GM19397 (cell line): ENCODE results near the gene C1QC.
"Not testable (repeated sequence)": the region's sequence is repeated elsewhere in the genome, so short reads cannot be mapped to it uniquely, and the experiment has no call there.

ENCODE experiments used
- ATAC-seq: cut with Tn5 transposase; IDR thresholded peaks from one replicate; pipeline ENCODE4 v1.9.1; 2021; ENCODE audit warnings: mild to moderate bottlenecking, moderate library complexity; ENCODE audit not compliant: unreplicated experiment

The C1QC gene

DNA sequence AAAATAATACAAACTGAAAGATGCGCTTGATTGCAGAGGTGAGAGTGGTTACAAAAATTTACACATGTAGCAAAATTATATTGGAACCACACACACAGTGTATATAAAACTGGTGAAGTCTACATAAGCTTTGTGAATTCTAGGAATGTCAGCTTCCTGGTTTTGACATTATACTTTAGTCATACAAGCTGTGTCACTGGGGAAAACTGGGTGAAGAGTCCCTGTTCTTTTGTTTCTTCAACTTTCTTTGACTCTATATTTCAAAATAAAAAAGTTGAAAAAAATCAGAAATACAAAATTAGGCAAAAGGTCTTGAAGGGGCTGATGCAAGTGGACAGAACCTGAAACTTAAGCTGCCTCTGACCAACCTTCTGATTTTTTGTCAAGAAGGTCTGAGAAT lies 3.0 kb downstream of the C1QC start:
- no peak for ATAC-seq

DNA sequence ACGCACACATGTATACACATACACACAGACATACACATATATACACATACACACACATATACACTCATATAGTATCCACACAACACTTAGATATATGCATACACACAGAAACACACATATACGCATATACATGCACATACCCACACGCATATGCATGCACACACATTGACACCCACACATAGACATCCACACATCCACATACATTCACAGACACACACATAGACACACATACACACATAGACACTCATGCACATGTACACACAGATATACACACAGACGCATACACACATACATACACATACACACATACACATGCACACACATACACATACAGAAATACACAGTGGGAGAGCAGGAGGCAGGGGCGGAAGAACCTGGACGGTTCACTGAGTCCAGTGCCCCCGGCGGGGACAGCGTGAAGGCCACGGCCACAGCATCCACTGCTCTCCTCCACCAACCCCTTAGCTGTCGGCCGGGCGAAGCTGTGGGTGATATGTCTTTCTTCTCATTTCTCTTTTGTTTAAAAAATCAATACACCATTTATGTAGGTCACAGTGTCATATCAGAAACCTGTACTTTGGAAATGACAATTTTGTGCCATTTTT lies 6.8 kb downstream of the C1QC start:
- ATAC-seq, result no peak

DNA sequence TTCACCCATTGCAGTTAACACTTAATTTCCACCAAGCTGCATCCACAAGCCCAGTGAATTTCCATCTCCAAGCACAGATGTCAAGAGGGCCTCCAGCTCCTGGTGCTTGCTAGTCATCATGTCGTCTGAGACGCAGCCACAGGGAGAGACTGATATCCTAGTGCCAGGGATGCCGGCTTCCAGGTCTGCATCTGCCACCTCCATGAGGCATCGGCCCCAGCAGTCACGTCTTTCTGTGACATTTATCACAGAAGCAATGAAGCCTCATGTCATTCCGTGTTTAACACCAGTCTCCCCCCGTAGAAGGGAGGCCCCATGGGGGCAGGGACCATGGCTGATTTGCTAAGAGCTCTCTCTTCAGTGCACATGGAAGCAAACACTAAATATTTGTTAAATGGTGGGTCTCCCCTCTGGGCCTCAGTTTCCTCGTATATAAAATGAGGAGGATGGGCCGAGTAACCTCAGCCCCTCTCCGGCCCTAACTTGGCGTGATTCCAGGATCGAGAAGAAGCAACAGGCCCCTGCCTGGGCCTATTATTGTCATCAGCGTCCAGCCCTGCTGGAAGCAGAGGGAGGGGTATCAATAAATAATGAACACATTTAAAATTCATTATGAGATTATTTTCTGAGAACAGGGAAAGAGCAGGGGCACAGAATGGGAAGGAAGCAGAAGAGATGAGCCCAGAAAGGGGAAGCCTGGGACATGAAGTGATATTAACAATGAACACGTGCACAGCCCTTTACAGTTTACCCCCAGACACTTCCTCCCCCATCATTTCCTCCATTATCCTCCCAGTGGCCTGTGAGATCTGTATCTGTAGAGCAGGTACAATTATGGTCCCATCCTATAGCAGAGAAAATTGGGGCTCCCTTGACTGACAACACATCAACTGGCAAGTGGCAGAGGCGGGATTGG lies 8.8 kb downstream of the C1QC start:
- ATAC-seq, result no peak

DNA sequence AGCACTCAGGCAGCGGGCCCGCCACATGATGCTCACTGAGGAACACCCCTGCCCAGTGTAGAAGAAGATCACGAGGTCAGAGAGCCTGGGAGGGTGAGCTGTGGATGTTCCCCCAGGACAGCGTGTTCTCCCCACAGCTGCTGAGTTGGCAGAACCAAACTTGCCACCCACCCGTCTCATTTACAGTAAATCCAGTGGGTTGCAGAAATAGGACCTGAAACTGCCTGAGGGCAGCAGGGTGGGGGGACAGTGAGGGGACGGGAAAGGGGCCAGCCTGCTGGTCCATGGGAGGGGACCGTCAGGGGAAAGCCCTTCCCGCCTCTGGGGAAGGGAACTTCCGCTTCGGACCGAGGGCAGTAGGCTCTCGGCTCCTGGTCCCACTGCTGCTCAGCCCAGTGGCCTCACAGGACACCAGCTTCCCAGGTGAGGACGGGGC lies 9.5 kb downstream of the C1QC start, which contains the start of gene C1QB:
TSS of gene C1QB (plus strand) at position 356 of the 436 bp plus-strand sequence. CDS start 6,227 bp downstream, outside the sequence.
- no peak for ATAC-seq

DNA sequence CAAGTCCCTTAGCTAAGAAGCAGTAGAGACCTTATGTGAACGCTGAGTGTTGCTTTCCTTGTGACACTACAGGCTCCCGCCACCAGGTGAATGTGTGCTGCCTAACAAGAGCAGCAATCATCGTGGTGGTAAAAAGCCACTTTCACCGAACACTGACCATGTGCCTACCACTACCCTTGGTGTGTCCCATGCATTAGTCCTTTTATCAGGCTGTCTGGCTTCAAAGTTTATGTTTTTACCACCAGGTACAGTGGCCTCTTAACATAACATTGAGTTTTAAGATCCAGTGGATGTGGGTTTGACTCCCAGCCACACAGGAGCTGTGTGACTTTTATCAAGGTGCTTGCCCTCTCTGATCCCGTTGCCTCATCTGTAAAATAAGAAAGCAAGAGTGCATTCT lies 11.3 kb downstream of the C1QC start:
- no peak for ATAC-seq

DNA sequence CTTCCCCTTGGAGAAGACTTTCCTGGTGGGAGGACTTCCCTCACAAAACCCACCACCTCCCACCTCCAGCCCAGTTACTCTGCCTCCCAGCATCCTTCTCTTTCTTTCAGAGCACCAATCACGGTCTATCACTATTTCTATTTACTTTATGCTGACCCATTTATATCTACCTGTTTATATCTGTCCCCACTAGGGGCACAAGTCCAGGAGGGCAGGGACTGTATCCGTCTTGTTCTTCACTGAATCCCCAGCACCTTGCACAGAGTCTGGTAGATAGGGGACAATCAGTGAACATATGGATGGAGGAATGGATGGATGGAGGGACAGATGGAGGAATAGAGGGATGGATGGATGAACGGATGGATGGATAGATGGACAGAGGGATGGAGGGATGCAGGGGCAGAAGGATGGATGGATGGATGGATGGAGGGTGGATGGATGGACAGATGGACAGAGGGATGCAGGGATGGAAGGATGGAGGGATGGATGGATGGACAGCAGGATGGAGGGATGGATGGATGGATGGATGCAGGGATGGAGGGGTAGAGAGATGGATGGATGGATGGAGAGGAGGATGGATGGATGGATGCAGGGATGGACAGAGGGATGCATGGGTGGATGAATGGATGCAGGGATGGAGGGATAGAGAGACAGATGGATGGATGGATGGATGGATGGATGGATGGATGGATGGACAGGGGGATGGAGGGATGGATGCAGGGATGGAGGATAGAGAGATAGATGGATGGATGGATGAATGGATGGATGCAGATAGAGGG lies 15.1 kb downstream of the C1QC start:
- ATAC-seq, result no peak

DNA sequence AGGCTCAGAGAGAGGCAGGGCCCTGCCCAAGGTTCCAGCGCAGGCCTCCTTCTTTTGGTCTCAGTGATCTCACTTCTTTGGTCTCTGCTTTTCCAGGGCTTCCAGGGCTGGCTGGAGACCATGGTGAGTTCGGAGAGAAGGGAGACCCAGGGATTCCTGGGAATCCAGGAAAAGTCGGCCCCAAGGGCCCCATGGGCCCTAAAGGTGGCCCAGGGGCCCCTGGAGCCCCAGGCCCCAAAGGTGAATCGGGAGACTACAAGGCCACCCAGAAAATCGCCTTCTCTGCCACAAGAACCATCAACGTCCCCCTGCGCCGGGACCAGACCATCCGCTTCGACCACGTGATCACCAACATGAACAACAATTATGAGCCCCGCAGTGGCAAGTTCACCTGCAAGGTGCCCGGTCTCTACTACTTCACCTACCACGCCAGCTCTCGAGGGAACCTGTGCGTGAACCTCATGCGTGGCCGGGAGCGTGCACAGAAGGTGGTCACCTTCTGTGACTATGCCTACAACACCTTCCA lies 17.3 kb downstream of the C1QC start:
- ATAC-seq, result no peak

DNA sequence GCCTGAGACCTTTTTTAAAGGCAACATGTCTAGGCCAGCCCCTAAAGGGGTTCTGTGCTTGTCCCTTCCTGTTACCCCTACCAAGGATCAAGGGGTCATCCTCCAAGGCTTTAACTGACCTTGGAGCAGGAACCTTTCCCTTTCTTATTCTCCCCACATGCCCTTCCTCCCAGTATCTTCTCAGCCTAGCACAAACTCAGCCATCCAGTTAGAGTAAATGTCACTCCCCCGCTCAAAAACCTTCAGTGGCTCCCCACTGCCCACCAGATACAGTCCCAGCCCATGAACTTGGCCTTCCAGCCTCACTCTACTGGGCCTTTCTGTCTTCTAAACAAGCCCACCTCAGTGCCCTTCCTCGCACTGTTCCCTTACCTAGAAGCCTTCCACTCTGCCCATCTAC lies 18.4 kb downstream of the C1QC start:
- no peak for ATAC-seq

DNA sequence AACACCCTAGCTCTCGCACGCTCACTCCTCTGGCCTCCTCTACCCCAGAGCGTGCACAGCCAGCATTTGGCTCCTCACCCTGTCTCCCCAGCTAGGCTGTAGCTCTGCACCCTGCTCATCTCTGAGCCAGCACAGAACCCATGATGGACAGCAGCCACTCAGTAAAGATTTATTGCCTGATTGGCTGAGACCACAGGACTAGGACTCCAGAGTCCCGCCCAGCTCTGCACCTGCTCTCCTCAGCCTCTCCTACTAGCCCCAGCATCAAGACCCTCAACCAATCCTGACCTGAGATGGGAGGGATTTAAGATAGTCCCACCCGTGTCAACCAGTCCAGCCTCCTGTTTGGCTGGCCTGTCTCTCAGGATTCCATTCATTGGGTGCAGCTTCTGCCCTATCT lies 18.9 kb downstream of the C1QC start:
- ATAC-seq, result no peak

DNA sequence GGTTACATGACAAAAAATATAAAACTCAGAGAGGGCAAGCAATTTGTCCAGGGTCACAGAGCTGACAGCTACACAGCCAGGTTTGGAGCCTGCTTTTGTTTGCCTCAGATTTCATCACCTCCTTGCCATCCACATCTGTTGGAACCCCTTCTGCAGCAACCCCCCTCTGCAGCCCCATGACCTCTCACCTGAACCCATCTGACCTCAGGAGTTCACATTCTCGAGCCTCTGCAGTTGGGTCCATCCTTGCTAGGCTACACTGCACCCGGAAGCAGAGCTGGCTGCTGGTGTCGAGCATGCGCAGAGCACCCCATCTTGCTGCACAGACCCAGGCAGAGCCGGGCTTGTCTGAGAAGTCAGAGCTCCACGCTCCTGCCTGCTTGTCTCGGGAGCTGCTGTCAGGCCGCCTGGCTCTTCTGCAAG lies 19.6 kb downstream of the C1QC start:
- ATAC-seq, result no peak

DNA sequence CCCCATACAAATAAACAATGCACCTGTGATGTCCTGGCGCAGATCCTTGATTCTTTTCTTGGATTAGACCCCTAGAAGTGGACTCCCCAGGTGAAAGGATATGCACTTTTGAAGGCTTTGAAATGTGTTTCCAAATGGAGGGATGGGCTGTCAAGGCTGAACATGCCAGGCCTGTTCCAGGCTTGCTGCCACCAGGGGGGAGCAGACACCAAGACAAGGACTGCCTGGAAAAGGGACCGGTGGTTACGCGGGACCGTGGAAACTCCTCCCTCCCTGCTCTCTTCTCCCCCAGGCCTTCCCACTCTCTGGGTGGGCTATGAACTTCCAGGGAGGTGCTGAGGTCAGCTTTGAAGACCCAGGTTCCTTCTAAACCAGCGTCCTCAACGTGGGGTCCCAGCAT lies 22.3 kb downstream of the C1QC start:
- no peak for ATAC-seq

DNA sequence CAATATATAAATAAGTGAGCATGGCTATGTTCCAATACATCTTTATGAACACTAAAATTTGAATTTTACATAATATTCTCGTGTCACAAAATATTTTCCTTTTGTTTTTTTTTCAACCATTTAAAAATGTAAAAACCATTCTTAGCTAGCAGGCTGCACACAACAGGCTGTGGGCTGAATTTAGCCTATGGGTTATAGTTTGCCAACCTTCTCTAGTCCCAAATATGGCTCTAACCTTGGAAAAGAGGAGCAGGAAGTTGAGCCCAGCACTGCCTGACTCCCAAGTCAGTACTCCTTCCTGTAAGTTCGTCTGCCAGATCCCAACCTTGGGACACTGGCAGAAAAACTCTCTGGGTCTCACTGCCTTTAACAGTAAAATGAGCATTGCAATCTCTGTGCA lies 23.0 kb downstream of the C1QC start:
- no peak for ATAC-seq

DNA sequence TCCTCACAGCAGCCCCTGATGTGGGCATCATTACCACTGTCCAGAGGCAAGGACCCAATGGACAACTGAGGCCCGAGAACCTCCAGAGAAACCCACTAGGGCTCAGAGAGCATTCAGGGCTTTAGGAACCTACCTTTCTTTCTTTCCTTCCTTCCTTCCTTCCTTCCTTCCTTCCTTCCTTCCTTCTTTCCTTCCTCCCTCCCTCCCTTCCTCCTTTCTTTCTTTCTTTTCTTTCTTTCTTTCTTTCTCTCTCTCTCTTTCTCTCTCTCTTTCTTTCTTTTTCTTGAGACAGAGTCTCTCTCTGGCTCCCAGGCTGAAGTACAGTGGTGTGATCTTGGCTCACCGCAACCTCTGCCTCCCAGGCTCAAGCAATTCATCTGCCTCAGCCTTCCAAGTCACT lies 25.4 kb downstream of the C1QC start:
- not testable (repeated sequence) for ATAC-seq

DNA sequence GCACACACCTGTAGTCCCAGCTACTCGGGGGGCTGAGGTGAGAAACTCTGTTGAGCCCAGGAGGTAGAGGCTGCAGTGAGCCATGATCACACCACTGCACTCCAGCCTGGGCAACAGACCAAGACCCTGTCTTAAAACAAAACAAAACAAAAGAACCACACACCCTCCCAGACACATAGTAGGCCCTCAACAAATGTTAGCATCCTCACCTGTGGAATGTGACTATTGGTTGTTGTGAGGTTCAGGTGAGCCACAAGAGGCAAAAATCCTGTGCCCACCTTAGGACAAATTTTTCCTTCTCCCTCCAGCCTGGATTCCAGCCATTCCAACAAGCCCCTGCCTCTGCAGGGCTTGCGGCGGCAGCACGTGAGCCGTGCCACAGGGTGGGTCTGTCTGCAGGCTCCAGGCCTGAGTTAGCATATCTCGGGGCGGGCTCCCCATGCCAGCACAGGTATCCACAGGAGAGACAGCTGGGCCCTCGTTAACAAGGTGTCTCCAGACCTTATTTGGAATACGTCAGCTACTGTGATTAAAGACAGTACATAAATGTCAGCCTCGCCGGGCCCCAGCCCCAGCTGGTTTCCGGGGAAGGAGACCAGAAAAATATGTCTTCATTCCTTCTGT lies 27.0 kb downstream of the C1QC start:
- no peak for ATAC-seq

DNA sequence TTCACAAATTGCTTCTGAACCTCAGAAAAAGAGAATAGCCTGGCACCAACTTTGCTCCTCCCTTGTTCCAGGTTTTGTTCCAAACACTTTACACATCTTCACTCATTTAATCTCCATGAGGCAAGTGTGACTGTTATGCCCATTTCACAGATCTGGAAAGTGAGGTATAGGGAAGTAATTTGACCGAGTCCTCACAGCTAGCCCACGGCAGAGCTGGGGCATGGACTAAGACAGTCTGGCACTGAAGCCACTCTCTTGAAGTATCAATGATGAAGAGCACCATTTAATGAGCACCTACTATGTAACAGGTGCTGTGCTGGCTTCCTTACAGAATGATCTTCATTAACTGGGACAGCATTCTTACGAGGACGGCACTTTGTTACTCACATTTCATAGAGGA lies 28.6 kb downstream of the C1QC start:
- no peak for ATAC-seq

DNA sequence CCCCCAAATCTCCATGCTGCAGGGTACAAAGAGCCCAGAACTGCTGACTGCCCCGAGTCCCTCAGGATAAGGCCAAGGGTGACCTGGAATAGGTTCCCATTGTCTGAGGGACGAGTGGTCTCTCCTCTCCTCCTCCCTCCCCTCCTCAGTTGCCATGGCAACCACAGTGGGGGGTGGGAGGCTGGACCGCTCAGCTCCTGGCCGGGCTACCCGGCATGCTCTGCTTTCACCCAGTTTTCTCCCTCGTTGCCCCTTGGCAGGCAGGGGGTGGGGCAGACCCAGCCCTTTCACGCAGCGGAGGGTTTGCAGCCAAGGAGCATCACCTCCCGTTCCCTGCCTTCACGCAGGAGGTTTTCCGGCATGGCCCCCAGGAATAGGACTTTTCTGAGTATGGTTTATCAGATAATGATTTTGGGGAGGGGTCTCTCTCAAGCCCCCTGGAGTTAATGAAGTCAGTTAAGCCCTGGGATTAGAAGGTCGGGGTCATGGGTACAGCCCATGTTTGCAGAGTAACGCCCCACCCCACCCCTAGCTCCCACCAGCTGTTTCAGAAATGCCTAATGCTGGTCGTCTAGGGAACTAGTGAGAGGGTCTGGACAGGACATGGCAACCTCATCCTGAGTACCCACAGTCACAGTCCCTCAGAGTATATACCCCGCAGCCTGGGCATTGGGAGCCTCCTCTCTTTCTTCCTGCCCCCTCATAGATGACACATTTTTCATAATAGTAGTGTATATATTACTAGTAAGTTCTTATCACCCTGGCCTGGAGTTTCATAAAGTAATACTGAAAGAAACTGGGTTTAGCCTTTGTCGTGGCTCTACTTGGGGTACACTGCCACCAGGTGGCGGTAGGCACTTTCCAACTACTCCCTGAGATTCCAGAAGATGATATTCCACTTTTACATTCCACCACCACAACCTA lies 30.3 kb downstream of the C1QC start:
- ATAC-seq, result no peak

DNA sequence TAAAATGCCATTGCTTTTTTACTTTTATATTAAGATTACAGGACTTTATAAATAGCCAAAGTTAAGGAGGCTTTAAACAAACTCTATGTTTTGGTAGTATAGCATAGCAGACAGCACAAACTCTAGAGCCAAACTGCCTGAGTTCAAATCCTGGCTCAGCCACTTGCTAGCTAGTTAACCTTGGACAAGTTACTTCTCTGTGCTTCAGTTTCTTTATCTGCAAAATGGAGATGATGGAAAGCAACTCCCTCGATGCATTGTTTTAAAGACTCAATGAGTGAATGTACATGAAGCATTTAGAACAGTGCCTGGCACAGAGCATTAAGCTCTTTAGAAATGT lies 30.9 kb downstream of the C1QC start:
- no peak for ATAC-seq

DNA sequence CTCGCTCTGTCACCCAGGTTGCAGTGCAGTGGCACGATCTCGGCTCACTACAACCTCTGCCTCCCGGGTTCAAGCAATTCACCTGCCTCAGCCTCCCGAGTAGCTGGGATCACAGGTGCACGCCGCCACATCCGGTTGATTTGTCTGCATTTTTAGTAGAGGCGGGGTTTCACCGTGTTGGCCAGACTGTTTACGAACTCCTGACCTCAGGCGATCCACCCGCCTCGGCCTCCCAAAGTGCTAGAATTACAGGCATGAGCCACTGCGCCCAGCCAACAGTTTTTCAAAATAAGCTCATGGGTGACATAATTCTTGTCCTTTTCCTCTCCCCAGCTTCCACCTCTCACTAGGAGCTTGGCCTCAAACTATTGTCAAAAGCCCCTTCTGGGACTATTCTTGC lies 32.7 kb downstream of the C1QC start:
- ATAC-seq, result not testable (repeated sequence)

DNA sequence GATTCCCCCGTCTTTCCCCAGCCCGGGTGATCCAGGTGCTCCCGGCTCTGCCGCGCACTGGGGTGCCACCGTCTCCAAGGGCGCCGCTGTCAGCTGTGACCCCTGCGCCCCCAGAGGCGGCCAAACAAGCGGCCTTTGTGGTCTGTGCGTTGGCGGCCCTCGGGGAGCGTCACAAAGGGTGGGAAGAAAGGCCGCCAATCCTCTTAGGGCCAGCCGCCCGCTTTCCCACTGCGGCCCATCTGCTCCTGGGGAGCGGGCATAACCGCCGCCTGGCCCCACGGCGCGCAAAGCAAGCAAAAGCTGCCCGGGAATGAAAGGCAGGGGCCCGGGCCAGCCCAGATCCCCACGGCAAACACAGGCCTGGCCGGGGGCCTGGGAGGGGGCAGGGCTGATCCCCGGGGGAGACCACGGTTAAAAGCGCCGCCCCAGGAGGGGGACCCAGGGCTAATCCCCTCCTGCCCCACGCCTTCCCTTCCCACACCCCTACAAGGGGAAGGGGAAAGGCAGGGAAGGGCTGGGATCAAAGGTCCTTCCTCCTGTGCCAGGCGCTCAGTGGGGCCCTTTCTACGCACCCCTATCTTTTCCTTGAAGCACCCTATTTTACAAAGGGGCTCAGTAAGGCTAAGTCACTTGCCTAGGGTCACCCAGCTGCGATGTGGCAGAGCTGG lies 33.6 kb downstream of the C1QC start:
- ATAC-seq, result no peak
